Measurements from ENCODE around the gene CDKAL1. TPM values are rescaled to one million over a fixed set of nuclear protein-coding genes. Genes with fewer than 3 reads are reported as not detected.

The CDKAL1 gene
- total RNA-seq, 1 donor from 2014 or later, result 24.8 TPM

- peaks cover 2% of the 10 kb centered on the region for H3K27me3 Mint-ChIP-seq (ENCODE audit: unreplicated experiment)
- peaks cover 36% of the 10 kb centered on the region for H3K4me1 Mint-ChIP-seq (ENCODE audit: low read depth, unreplicated experiment)
- no peak for TF ChIP-seq CTCF (IDR thresholded peaks at IDR 0.05; ENCODE audit: partially characterized antibody, unreplicated experiment)
- peak overlapping the region; percentile 59 for H3K4me3 Mint-ChIP-seq (ENCODE audit: unreplicated experiment)
- peaks cover 9% of the 10 kb centered on the region for H3K36me3 Mint-ChIP-seq (ENCODE audit: unreplicated experiment)
- DNase-seq, result no peak
- peaks cover 7% of the 10 kb centered on the region for H3K9me3 Mint-ChIP-seq (ENCODE audit: unreplicated experiment)
- H3K27ac Mint-ChIP-seq (ENCODE audit: unreplicated experiment), result peak overlapping the region; percentile 96
Observed at GRCh38 chr6:20811109-20811761, 277.0 kb downstream of the CDKAL1 start.

- TF ChIP-seq CTCF (IDR thresholded peaks at IDR 0.05; ENCODE audit: partially characterized antibody, unreplicated experiment), result no peak
- Mint-ChIP-seq H3K27ac (ENCODE audit: unreplicated experiment) (peak overlapping the region; percentile 14), H3K27me3 (ENCODE audit: unreplicated experiment) (peaks cover 2% of the 10 kb centered on the region), H3K4me1 (ENCODE audit: low read depth, unreplicated experiment) (peaks cover 41% of the 10 kb centered on the region), H3K4me3 (ENCODE audit: unreplicated experiment) (no peak overlapping the region), H3K9me3 (ENCODE audit: unreplicated experiment) (peaks cover 7% of the 10 kb centered on the region), H3K36me3 (ENCODE audit: unreplicated experiment) (peaks cover 4% of the 10 kb centered on the region)
- no peak for DNase-seq
Observed at GRCh38 chr6:20812776-20813175, 278.5 kb downstream of the CDKAL1 start.

GRCh38 chr6:20814494-20814893 lies 280.2 kb downstream of the CDKAL1 start:
- DNase-seq, result no peak
- H3K4me3 Mint-ChIP-seq (ENCODE audit: unreplicated experiment), result no peak overlapping the region
- H3K9me3 Mint-ChIP-seq (ENCODE audit: unreplicated experiment), result peaks cover 7% of the 10 kb centered on the region
- peaks cover 2% of the 10 kb centered on the region for H3K27me3 Mint-ChIP-seq (ENCODE audit: unreplicated experiment)
- H3K36me3 Mint-ChIP-seq (ENCODE audit: unreplicated experiment), result peaks cover 4% of the 10 kb centered on the region
- no peak overlapping the region for H3K27ac Mint-ChIP-seq (ENCODE audit: unreplicated experiment)
- peaks cover 45% of the 10 kb centered on the region for H3K4me1 Mint-ChIP-seq (ENCODE audit: low read depth, unreplicated experiment)
- TF ChIP-seq CTCF (IDR thresholded peaks at IDR 0.05; ENCODE audit: partially characterized antibody, unreplicated experiment), result no peak

- H3K9me3 Mint-ChIP-seq (ENCODE audit: unreplicated experiment), result peaks cover 5% of the 10 kb centered on the region
- no peak overlapping the region for H3K27ac Mint-ChIP-seq (ENCODE audit: unreplicated experiment)
- TF ChIP-seq CTCF (IDR thresholded peaks at IDR 0.05; ENCODE audit: partially characterized antibody, unreplicated experiment), result no peak
- H3K4me3 Mint-ChIP-seq (ENCODE audit: unreplicated experiment), result no peak overlapping the region
- peaks cover 4% of the 10 kb centered on the region for H3K36me3 Mint-ChIP-seq (ENCODE audit: unreplicated experiment)
- H3K4me1 Mint-ChIP-seq (ENCODE audit: low read depth, unreplicated experiment), result peaks cover 33% of the 10 kb centered on the region
- no peaks in the 10 kb centered on the region for H3K27me3 Mint-ChIP-seq (ENCODE audit: unreplicated experiment)
- DNase-seq, result no peak
Observed at GRCh38 chr6:20816126-20816525, 281.9 kb downstream of the CDKAL1 start.

GRCh38 chr6:20817806-20818320 lies 283.6 kb downstream of the CDKAL1 start:
- peak overlapping the region; percentile 76 for H3K27ac Mint-ChIP-seq (ENCODE audit: unreplicated experiment)
- H3K4me3 Mint-ChIP-seq (ENCODE audit: unreplicated experiment), result no peak overlapping the region
- peaks cover 20% of the 10 kb centered on the region for H3K4me1 Mint-ChIP-seq (ENCODE audit: low read depth, unreplicated experiment)
- no peak for DNase-seq
- H3K36me3 Mint-ChIP-seq (ENCODE audit: unreplicated experiment), result peaks cover 4% of the 10 kb centered on the region
- peaks cover 3% of the 10 kb centered on the region for H3K9me3 Mint-ChIP-seq (ENCODE audit: unreplicated experiment)
- peaks cover under 1% of the 10 kb centered on the region for H3K27me3 Mint-ChIP-seq (ENCODE audit: unreplicated experiment)
- TF ChIP-seq CTCF (IDR thresholded peaks at IDR 0.05; ENCODE audit: partially characterized antibody, unreplicated experiment), result no peak

All from glutamatergic neuron (in vitro differentiated cells).